AG09309 (cell line): Measurements from ENCODE around the gene HPCAL4.

Experiments
- DNase-seq: peaks from one replicate; pipeline ENCODE4 v3.0.0-alpha.2; 2010; ENCODE audit warnings: low read depth
- H3K4me3 ChIP-seq: 2 replicates; pipeline ENCODE4 v1.5.1; 2011; ENCODE audit warnings: mild to moderate bottlenecking, low read depth, low read length, moderate library complexity; ENCODE audit not compliant: control insufficient read depth
- TF ChIP-seq, protein P1 (sequence below): IDR thresholded peaks from 2 replicates; pipeline ENCODE4 v1.5.1; 2011; ENCODE audit warnings: mild to moderate bottlenecking, low read depth, low read length, inconsistent platforms; ENCODE audit not compliant: insufficient read depth, control insufficient read depth; ENCODE audit errors: missing control alignments

Gene HPCAL4

DNA sequence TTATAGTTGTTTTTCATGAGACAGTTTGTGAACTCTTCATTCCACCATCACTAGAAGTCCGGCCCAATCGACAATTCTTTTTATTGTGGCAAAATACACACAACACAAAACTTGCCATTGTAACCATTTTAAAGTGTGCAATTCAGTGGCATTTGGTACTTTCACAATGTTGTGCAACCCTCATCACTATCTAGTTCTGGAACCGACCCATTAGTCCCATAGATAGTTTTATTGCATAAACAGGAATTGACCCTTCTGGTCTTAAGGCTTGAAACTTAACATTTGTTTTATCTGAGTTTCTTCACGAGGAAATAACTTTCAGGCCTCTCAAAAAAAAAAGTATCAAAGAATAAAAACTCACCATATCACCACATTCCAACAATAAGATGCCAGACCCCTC lies 38.6 kb upstream of the HPCAL4 start:
- TF ChIP-seq, protein P1, sequence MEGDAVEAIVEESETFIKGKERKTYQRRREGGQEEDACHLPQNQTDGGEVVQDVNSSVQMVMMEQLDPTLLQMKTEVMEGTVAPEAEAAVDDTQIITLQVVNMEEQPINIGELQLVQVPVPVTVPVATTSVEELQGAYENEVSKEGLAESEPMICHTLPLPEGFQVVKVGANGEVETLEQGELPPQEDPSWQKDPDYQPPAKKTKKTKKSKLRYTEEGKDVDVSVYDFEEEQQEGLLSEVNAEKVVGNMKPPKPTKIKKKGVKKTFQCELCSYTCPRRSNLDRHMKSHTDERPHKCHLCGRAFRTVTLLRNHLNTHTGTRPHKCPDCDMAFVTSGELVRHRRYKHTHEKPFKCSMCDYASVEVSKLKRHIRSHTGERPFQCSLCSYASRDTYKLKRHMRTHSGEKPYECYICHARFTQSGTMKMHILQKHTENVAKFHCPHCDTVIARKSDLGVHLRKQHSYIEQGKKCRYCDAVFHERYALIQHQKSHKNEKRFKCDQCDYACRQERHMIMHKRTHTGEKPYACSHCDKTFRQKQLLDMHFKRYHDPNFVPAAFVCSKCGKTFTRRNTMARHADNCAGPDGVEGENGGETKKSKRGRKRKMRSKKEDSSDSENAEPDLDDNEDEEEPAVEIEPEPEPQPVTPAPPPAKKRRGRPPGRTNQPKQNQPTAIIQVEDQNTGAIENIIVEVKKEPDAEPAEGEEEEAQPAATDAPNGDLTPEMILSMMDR = no peak
- no peak for DNase-seq
- H3K4me3 ChIP-seq = no peak overlapping the region

DNA sequence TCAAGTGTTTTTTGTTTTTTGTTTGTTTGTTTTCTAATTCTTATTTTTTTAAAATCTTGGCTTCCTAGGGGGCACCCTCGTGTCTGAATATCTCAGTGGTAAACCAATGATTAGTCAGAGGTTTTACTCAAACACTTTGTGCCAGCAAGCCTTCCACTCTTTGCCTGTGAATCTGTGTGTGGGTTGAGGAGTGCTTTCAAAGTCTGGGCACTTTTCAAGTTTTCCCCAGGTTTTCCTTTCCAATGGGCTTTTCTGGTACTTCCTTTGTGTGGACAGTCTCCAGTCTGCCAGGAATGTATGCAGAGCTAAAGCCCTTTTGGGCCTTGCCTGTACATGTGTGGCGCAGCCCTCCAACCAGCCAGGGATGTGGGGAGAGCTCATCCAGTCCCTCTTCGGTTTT lies 37.8 kb upstream of the HPCAL4 start:
- DNase-seq = no peak
- no peak overlapping the region for H3K4me3 ChIP-seq
- TF ChIP-seq, protein P1 = no peak

DNA sequence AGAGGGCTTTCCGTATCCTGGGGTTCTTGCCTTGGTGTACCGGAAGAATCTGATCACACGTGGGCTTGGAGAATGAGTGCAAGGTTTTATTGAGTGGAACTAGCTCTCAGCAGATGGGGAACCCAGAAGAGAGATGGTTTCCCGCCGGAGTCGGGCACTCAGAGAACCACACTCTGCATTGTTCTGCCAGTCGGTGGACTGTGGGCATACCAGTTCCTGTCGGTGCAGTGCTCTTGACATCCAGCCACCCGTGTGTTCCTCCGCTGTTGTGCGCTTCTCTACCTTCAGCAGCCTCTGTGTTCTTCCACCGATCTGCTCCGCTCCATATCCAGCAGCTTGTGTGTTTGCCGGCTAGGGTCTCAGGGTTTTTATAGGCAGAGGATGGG lies 36.7 kb upstream of the HPCAL4 start:
- TF ChIP-seq, protein P1 = no peak
- DNase-seq = no peak
- no peak overlapping the region for H3K4me3 ChIP-seq

DNA sequence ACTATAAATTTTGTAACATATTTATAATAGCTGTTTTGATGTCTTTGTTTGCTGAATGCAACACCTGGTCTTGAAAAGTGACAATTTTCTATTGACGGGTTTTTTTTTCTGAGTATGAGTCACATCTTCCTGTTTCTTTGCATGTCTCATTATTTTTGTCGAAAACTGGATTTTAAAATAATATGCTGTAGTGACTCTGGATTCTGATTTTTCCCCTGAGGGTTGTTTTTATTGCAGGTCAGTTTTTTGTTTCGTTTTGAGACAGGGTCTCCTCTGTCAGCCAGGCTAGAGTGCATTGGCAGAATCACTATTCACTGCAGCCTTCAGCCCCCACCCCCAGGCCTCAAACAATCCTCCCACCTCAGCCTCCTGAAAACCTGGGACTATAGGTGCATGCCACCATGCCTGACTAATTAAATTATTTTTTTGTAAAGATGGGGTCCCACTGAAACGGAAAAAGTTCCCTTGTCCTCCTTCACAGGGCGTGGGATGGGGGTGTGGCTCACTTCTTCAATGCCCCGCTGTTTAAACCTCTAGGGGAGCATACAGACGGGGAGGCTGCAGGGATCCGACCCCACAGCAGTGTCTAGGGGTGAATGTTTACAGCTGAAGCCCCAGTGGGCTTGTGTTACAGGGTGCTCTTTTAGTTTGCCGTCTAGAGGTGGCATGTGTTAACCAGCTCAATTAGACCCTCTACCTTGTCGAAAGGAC lies 36.1 kb upstream of the HPCAL4 start:
- TF ChIP-seq, protein P1 = no peak
- DNase-seq = no peak
- no peak overlapping the region for H3K4me3 ChIP-seq

DNA sequence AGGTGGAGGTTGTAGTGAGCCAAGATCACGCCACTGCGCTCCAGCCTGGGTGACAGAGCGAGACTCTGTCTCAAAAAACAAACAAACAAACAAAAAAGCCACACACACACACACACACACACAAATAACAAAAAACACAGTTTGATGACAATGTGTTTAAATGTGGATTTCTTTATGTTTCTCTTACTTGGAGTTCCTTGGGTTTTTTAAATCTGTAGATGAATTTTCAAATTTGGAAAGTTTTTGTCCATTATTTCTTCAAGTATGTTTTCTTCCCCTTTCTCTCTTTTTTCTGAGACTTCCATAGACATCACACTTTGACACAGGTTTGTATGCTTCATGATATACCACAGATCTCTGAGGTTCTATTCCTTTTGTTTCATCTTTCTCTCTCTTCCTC lies 35.4 kb upstream of the HPCAL4 start:
- no peak for DNase-seq
- TF ChIP-seq, protein P1 = no peak
- no peak overlapping the region for H3K4me3 ChIP-seq

DNA sequence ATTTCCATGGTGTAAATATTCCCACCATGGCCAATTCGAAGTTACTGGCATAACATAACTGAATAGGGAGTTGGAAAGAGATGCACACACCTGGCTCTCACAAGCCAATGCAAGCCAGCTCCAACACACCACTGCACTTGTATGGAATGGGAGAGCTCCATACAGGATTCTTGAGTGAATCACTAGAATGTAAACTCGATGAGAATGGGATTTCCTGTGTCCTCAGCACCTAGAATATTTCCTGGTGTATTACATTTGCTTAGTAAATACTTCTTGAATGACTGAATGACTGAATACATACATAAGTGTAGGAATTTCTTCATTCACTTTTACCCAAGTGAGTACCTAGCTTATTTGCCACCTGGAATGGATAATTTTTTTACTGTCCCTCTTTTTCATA lies 31.3 kb upstream of the HPCAL4 start:
- no peak overlapping the region for H3K4me3 ChIP-seq
- TF ChIP-seq, protein P1 = no peak
- DNase-seq = no peak
